ENCODE data around the gene FANCI.

FANCI gene

DNA sequence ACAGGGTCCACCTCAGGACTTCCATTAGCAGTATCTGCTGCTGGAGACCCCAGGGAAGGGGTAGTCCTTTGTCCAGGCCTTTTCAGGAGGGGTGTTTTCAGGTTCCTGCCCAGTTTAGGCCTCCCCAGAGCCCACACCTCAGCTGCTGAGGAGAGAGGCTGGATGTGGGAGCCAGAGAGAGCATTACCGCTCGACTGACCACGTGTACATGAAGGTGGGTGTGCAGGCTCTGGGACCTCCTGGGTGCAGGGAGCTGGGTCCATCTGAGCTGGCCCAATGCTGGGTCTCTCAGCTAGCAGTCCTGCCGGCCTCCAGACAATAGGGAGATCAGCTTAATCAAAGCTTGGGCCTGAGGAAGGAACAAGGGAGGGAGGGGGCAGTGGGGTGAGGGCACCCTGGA, 120.0 kb downstream of the FANCI start:
- DNase-seq: no peak

DNA sequence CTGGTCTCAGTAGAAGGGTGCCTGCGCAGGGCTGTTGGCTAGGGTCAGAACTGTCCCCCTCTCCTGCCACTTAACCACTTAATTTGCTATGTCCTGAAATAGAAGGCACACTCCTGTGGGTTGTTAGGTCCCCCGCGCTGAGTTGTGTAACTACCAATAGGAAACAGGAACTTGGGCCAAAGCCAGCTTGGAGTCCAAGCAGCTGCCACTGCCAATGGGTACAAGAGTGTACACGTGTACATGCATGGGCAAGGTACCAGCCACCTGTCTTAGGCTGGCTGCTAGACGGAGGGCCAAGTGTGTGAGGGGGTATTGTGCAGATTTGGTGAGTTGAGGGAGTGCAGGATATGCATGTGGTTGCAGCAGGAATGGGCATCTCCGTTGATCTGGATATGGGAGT, 120.6 kb downstream of the FANCI start:
- no peak for DNase-seq

DNA sequence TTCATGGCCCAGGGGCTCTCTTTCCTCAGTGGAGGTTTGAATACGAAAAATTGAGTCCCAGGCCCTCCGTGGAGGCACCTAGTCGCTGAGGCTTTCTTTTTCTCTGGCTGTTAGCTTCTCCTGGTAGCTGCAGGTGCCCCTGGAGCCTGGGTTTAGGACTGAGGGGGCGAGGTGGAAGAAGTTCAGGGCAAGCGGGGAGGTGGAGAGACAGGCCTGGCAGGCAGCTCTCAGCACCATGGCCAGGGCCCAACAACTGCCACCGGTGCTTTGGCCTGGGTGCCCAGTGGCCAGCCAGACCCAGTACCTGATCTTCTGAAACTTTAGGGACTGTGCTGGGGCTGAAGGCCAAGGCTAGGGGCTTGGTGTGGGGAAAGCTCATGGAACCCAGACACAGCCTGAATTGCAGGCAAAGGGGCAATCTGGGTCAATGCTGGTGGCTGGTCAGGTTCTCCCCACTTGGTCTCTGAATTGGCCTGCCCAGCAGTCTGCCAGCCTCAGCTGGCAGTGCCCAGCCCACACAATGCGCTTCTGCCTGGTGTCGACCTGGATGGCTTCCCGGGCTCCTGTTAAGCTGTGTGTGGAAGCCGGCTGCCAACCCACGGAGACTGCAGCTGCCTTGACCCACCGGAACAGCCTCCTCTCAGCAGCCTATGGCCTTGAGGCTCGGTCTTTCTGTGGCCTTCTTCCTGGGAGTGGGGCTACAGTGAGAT, 121.1 kb downstream of the FANCI start:
- no peak for DNase-seq

DNA sequence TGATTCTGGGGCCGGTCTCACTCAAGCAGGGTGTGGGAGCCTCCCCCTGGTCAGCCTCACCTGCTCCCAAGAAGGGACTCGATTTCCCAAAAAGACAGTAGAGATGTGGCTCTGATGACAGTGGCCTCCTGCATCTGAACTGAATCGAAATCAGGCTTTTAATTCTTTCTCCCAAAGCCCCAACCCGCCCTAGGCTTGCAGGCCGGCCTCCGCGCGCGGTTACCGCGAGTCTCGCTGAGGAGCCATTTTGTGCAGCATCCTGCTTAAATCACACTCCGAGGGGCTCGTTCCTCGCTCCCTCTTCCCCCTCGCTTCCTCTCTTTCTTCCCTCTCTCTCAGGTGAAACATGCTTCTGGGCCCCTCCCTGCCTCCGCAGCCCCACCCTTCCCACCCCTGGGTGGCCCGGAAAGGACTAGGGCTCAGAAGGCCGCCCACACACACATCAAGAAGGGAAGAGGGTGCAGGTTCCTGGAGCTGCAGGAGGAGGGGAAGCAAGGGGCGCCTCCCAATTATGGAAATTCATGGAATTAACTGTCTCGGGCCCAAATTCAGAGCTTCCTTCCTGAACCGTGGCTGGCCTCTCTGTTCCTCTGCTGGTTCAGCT, 121.8 kb downstream of the FANCI start:
- no peak for DNase-seq

Data from SW 1271 (cell line).